HCT116 (cell line): ENCODE results near the gene GHDC. TPM values are rescaled to one million over a fixed set of nuclear protein-coding genes. Genes with fewer than 3 reads are reported as not detected.
"Not testable (repeated sequence)": the region's sequence is repeated elsewhere in the genome, so short reads cannot be mapped to it uniquely, and the experiment has no call there.

Source experiments
- ATAC-seq: fragments of 200-7000 bp; cut with Tn5 transposase; 2 replicates; pipeline ENCODE4 v1.9.1; 2020; ENCODE audit warnings: mild to moderate bottlenecking, moderate library complexity
- BruUV-seq: library from RNA; stranded (reverse); fragments of 400-500 nt; replicated peaks from 2 replicates; lab custom pipeline; 2021; lab: Mats Ljungman, UMichigan
- CTCF ChIA-PET: fragments of 300-600 bp; sonication (Branson Sonifier 250); formaldehyde crosslinking; loops from one replicate; lab custom pipeline; 2021; ENCODE audit warnings: antibody characterized with exemption; lab: Charles Lee
- POLR2A ChIA-PET: fragments of 300-600, 350-600 bp; sonication (Branson Sonifier 250); formaldehyde crosslinking; loops from one replicate; lab custom pipeline; 2021; ENCODE audit warnings: antibody characterized with exemption; lab: Charles Lee
- RAD21 ChIA-PET, 2 experiments: fragments of 300-600 bp; sonication (Branson Sonifier 250); formaldehyde crosslinking; loops; one replicate each; lab custom pipeline; 2023; ENCODE audit warnings: low total read pairs in 2 of 2; ENCODE audit not compliant: uncharacterized antibody in 2 of 2, unreplicated experiment in 2 of 2, low non-redundant PET in 1 of 2; lab: Charles Lee
- DNase-seq: peaks from one replicate; pipeline ENCODE4 v3.0.0-alpha.2; 2010; ENCODE audit warnings: low read depth, low spot score
- H2AFZ ChIP-seq: fragments of 200-600 bp; shearing (Covaris generic), sonication (generic); 2 replicates; pipeline ENCODE4 v1.6.1; 2017; ENCODE audit warnings: low read depth, mixed run types, mixed read lengths, antibody characterized with exemption, low read length; ENCODE audit not compliant: poor library complexity, severe bottlenecking
- H3K27ac ChIP-seq: 2 replicates; pipeline ENCODE4 v1.5.1; 2012; ENCODE audit warnings: low read depth, low read length
- H3K27me3 ChIP-seq: fragments of 200-600 bp; sonication (generic); 2 replicates; pipeline ENCODE4 v1.6.1; 2016; ENCODE audit warnings: mixed run types, low read length, mixed read lengths; ENCODE audit not compliant: insufficient read depth
- H3K36me3 ChIP-seq, 2 experiments: fragments of 200-500 bp in 1 of 2; fragments of 200-600 bp in 1 of 2; sonication (Bioruptor generic) in 1 of 2; sonication (generic) in 1 of 2; 2 replicates each; pipeline versions ENCODE4 v1.5.1 to v1.6.1; 2014 to 2016; ENCODE audit warnings: low read length in 2 of 2, inconsistent platforms in 1 of 2, mixed read lengths in 1 of 2, mixed run types in 1 of 2; ENCODE audit not compliant: insufficient read depth in 2 of 2, control insufficient read depth in 1 of 2
- H3K4me1 ChIP-seq, 2 experiments: fragments of 200-600 bp in 1 of 2; sonication (generic) in 1 of 2; 2 replicates each; pipeline versions ENCODE4 v1.5.1 to v1.6.1; 2012 to 2017; ENCODE audit warnings: low read length in 2 of 2, inconsistent platforms in 1 of 2, mild to moderate bottlenecking in 1 of 2, mixed read lengths in 1 of 2, mixed run types in 1 of 2, moderate library complexity in 1 of 2; ENCODE audit not compliant: insufficient read depth in 2 of 2, control insufficient read depth in 1 of 2
- H3K4me2 ChIP-seq: fragments of 200-600 bp; sonication (generic); 2 replicates; pipeline ENCODE4 v1.6.1; 2017; ENCODE audit warnings: mixed run types, low read length, mixed read lengths
- H3K4me3 ChIP-seq, 2 experiments: fragments of 200-600 bp in 1 of 2; sonication (generic) in 1 of 2; replicated peaks in 1 of 2; 2 replicates each; pipeline ENCODE4 v1.5.1; 2011 to 2016; ENCODE audit warnings: low read length in 2 of 2, control low read depth in 1 of 2, low read depth in 1 of 2, mild to moderate bottlenecking in 1 of 2, mixed read lengths in 1 of 2, mixed run types in 1 of 2
- H3K79me2 ChIP-seq: fragments of 200-600 bp; sonication (generic); 2 replicates; pipeline ENCODE4 v1.6.1; 2017; ENCODE audit warnings: mild to moderate bottlenecking, mixed run types, low read length, moderate library complexity, mixed read lengths; ENCODE audit not compliant: insufficient read depth
- H3K9ac ChIP-seq: fragments of 200-600 bp; sonication (generic); 2 replicates; pipeline ENCODE4 v1.6.1; 2016; ENCODE audit warnings: low read length, mixed read lengths
- H3K9me2 ChIP-seq: fragments of 200-600 bp; sonication (generic), shearing (Covaris generic); 2 replicates; pipeline ENCODE4 v1.6.1; 2017; ENCODE audit warnings: mixed run types, mild to moderate bottlenecking, moderate library complexity; ENCODE audit not compliant: insufficient read depth
- H3K9me3 ChIP-seq, 2 experiments: fragments of 200-500 bp in 1 of 2; fragments of 200-600 bp in 1 of 2; sonication (Bioruptor generic) in 1 of 2; sonication (generic) in 1 of 2; 2 replicates each; pipeline ENCODE4 v1.6.1; 2014 to 2017; ENCODE audit warnings: low read length in 2 of 2, mixed read lengths in 2 of 2, inconsistent platforms in 1 of 2, low read depth in 1 of 2, mild to moderate bottlenecking in 1 of 2, mixed run types in 1 of 2, moderate library complexity in 1 of 2; ENCODE audit not compliant: control insufficient read depth in 1 of 2, insufficient read depth in 1 of 2
- H4K20me1 ChIP-seq: fragments of 200-600 bp; sonication (generic), shearing (Covaris generic); 2 replicates; pipeline ENCODE4 v1.6.1; 2017; ENCODE audit warnings: mixed run types, mild to moderate bottlenecking, moderate library complexity; ENCODE audit not compliant: insufficient read depth
- CBX3 ChIP-seq: IDR thresholded peaks from 2 replicates; pipeline ENCODE4 v1.6.1; 2012; ENCODE audit warnings: low read depth
- EGR1 ChIP-seq: IDR thresholded peaks from 2 replicates; pipeline ENCODE4 v1.6.1; 2012; ENCODE audit warnings: low read depth
- EZH2phosphoT487 ChIP-seq: fragments of 200-600 bp; IDR thresholded peaks from 2 replicates; pipeline ENCODE4 v1.6.1; 2018; ENCODE audit warnings: antibody characterized with exemption, borderline replicate concordance
- POLR2A ChIP-seq: IDR thresholded peaks from 2 replicates; pipeline ENCODE4 v1.7.0; 2011; ENCODE audit warnings: borderline replicate concordance; ENCODE audit not compliant: insufficient read depth, insufficient read length; ENCODE audit errors: extremely low read depth
- RAD21 ChIP-seq: IDR thresholded peaks from 2 replicates; pipeline ENCODE4 v1.6.1; 2012; ENCODE audit warnings: low read depth, mild to moderate bottlenecking
- REST ChIP-seq: IDR thresholded peaks from 2 replicates; pipeline ENCODE4 v1.6.1; 2012; ENCODE audit warnings: low read depth
- SP1 ChIP-seq: IDR thresholded peaks from 2 replicates; pipeline ENCODE4 v1.6.1; 2012; ENCODE audit warnings: low read depth
- SRF ChIP-seq: IDR thresholded peaks from 2 replicates; pipeline ENCODE4 v1.6.1; 2012; ENCODE audit warnings: low read depth
- TCF7L2 ChIP-seq: IDR thresholded peaks from 2 replicates; pipeline ENCODE4 v1.7.0; 2011; ENCODE audit warnings: borderline replicate concordance, inconsistent platforms; ENCODE audit not compliant: insufficient read depth, insufficient read length; ENCODE audit errors: extremely low read depth
- ZBTB33 ChIP-seq: IDR thresholded peaks from 2 replicates; pipeline ENCODE4 v1.6.1; 2011; ENCODE audit warnings: mild to moderate bottlenecking, low read length, moderate library complexity; ENCODE audit not compliant: insufficient replicate concordance; ENCODE audit errors: extremely low read depth
- ZFX ChIP-seq: fragments of 450-650 bp; IDR thresholded peaks from 2 replicates; pipeline ENCODE4 v1.6.1; 2017
- intact Hi-C: fragments of 100-400 bp; cut with micrococcal nuclease; formaldehyde crosslinking; loops from 2 replicates; pipeline ENCODE4 v1.10.0; 2022
- total RNA-seq: library from RNA; stranded (reverse); gene quantifications from one replicate; pipeline ENCODE4 v1.2.1, GENCODE V29; 2021; ENCODE audit not compliant: unreplicated experiment

The GHDC gene
- total RNA-seq, 1 experiment from 2014 or later: 13.2 TPM

- H3K79me2 ChIP-seq, RAD21 ChIA-PET: not testable (repeated sequence)
These were observed 46.6 kb upstream of the GHDC start for GRCh38 chr17:42240863-42241262.

GRCh38 chr17:42240201-42240600 lies 45.9 kb upstream of the GHDC start:
- ChIA-PET RAD21 (no interaction called here), CTCF (no interaction called here), POLR2A (no interaction called here)
- Histone ChIP-seq H3K27me3 (no peaks in the 10 kb centered on the region), H3K27ac (no peak overlapping the region), H3K36me3 (no peaks in the 10 kb centered on the region), H2AFZ (no peak overlapping the region), H3K9ac (no peak overlapping the region), H4K20me1 (no peaks in the 10 kb centered on the region), H3K79me2 (no peaks in the 10 kb centered on the region), H3K4me1 (no peaks in the 10 kb centered on the region), H3K9me2 (no peaks in the 10 kb centered on the region), H3K9me3 (no peaks in the 10 kb centered on the region), H3K4me2 (no peak overlapping the region), H3K4me3 (no peak overlapping the region)
- no peak for TF ChIP-seq ZBTB33
- no peak for TF ChIP-seq ZFX
- no peak for TF ChIP-seq TCF7L2
- no peak for TF ChIP-seq POLR2A
- no peak for TF ChIP-seq EZH2phosphoT487
- TF ChIP-seq RAD21: no peak
- no peak for TF ChIP-seq SRF
- no peak for TF ChIP-seq EGR1
- TF ChIP-seq CBX3: no peak
- TF ChIP-seq REST: no peak
- TF ChIP-seq SP1: no peak
- DNase-seq: no peak
- BruUV-seq: no TSS peak
- intact Hi-C loops: no loop called here
- no peak for ATAC-seq

More at GRCh38 chr17:42240863-42241262, 46.6 kb upstream of the GHDC start:
- H3K4me3 ChIP-seq, H3K27me3 ChIP-seq, H3K4me2 ChIP-seq, H3K27ac ChIP-seq, H3K36me3 ChIP-seq, H4K20me1 ChIP-seq, BruUV-seq, H3K9me2 ChIP-seq, H3K9me3 ChIP-seq, H2AFZ ChIP-seq, H3K9ac ChIP-seq, H3K4me1 ChIP-seq, intact Hi-C loops, DNase-seq, POLR2A ChIA-PET, CTCF ChIA-PET, ATAC-seq: not testable (repeated sequence)
